Breast epithelium (tissue), 3 donors: ENCODE results near the gene ARL2.

Source experiments
- POLR2A ChIP-seq: fragments of 450-650 bp; IDR thresholded peaks from one replicate; pipeline ENCODE4 v1.6.1; 2016; ENCODE audit warnings: antibody characterized with exemption, mild to moderate bottlenecking, moderate library complexity
- POLR2AphosphoS5 ChIP-seq, 3 donors: sonication (generic); formaldehyde crosslinking; IDR thresholded peaks; one replicate each; pipeline ENCODE4 v1.6.1; 2017; ENCODE audit warnings: antibody characterized with exemption in 3 of 3
- TF ChIP-seq, protein P1 (sequence below), 3 donors: fragments of 450-650 bp; IDR thresholded peaks; one replicate each; pipeline ENCODE4 v1.5.1; 2016 to 2017; ENCODE audit warnings: antibody characterized with exemption in 3 of 3, mild to moderate bottlenecking in 3 of 3, moderate library complexity in 3 of 3

DNA sequence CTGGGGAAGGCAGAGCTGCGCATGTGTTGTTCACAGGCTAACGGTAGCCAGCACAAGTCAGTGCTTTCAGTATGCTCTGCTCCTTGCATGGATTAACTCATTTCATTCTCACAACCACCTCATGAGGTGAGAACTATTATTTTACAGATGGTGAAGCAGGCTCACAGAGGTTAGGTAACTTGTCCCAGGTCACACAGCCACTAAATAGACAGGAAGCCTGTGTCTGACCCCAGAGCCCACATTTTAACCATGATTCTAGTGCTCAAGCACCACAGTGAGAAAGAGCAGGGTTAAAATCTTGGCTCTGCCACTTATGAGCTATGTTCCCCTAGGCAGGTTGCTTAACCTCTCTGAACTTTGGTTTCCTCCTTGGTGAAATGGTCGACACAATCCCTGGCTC, 7.0 kb downstream of the ARL2 start:
- TF ChIP-seq, protein P1, sequence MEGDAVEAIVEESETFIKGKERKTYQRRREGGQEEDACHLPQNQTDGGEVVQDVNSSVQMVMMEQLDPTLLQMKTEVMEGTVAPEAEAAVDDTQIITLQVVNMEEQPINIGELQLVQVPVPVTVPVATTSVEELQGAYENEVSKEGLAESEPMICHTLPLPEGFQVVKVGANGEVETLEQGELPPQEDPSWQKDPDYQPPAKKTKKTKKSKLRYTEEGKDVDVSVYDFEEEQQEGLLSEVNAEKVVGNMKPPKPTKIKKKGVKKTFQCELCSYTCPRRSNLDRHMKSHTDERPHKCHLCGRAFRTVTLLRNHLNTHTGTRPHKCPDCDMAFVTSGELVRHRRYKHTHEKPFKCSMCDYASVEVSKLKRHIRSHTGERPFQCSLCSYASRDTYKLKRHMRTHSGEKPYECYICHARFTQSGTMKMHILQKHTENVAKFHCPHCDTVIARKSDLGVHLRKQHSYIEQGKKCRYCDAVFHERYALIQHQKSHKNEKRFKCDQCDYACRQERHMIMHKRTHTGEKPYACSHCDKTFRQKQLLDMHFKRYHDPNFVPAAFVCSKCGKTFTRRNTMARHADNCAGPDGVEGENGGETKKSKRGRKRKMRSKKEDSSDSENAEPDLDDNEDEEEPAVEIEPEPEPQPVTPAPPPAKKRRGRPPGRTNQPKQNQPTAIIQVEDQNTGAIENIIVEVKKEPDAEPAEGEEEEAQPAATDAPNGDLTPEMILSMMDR (IDR thresholded peaks at IDR 0.05): no peak
- TF ChIP-seq POLR2AphosphoS5 (IDR thresholded peaks at IDR 0.05) (no peak), POLR2A (no peak)
